ENCODE measurements around the gene CCDC12. TPM values are rescaled to one million over a fixed set of nuclear protein-coding genes. Genes with fewer than 3 reads are reported as not detected.

Gene CCDC12
- 68.7 and 69.1 TPM in 2 replicates for total RNA-seq

DNA sequence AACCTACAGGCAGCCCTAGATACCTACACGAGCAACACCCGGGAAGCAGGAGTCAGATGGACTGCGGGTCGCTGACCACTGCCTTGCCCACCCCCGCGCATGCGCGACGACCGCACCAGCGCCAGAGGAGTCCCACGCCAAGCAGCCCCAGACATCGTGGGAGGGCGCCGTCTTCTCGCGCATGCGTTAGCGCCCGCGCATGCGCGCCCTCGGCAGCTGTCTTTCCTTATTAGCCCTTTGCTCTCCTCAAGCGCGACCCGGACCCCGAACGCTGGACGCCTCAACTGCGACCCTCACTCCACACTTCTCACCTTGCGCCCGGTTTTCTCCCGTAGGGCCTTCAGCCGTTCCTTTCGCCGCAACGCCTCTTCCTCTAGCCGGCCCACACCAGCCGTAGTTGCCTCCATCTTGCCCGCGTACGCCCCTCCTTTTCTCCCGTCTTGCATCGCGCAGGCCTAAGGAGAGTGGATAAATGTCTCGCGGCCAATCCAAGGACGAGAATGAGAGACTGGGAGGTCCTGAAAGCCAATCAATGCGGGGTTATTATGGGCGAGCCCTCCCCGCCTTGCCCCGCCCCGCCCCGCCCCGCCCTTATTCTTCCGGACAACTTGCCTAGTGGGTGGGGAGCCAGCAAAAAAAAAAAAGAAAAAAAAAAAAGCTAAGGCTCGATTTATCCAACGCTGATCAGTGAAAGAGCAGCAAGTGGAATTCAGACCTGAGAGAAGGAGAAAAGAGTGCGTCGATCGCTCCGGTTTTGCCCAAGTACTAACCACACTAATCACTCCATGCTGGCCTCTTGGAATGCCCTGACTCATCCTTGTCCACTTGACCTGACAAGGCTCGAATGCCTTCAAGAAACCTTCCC lies at the start of gene CCDC12:
TSS of gene CCDC12 (minus strand) at position 420 of the 865 bp plus-strand sequence. CDS start at position 407, 13 bp downstream.
- Mint-ChIP-seq H3K4me3 (peak within 1 kb of the TSS; percentile 97), H3K27me3 (ENCODE audit: insufficient read depth) (no peaks in the 10 kb centered on the region), H3K4me1 (ENCODE audit: low read depth) (peaks cover 52% of the 10 kb centered on the region), H3K36me3 (ENCODE audit: low read depth) (peaks cover 15% of the 10 kb centered on the region), H3K9me3 (no peaks in the 10 kb centered on the region), H3K27ac (peak within 1 kb of the TSS; percentile 100)
- DNase-seq (ENCODE audit: low spot score), result peak; percentile 93
- intact Hi-C loops (cut with micrococcal nuclease), result loop anchor here (1.0 to 10.0 kb wide), 10 partner anchors 17 to 1282 kb away; partner anchors contain the start of genes CDC25A, KIF9, KLHL18 and SMARCC1

DNA sequence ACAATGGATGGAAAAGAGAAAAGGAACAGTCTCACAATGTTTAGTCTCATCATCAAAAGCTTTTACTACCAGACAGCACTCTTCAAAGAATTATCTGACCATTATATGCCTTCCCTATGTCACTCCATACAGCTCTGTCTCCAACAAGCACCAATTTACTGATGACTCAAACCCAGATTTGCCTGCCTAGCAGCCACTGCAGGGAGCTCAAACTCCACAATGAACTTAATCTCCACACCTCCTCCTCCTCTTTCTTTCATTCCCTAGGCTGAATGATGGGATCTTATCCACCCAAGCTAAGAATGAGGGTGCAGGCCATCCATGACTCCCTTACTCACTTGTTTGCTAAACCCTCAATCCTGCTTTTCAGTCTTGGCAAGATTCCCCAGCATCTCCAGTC lies 48.4 kb upstream of the CCDC12 start:
- intact Hi-C loops (cut with micrococcal nuclease), result no loop called here
- Mint-ChIP-seq H3K36me3 (ENCODE audit: low read depth) (peaks cover 7% of the 10 kb centered on the region), H3K9me3 (no peaks in the 10 kb centered on the region), H3K27ac (no peak overlapping the region), H3K4me1 (ENCODE audit: low read depth) (peaks cover 23% of the 10 kb centered on the region), H3K27me3 (ENCODE audit: insufficient read depth) (no peaks in the 10 kb centered on the region), H3K4me3 (no peak overlapping the region)
- no peak for DNase-seq (ENCODE audit: low spot score)

DNA sequence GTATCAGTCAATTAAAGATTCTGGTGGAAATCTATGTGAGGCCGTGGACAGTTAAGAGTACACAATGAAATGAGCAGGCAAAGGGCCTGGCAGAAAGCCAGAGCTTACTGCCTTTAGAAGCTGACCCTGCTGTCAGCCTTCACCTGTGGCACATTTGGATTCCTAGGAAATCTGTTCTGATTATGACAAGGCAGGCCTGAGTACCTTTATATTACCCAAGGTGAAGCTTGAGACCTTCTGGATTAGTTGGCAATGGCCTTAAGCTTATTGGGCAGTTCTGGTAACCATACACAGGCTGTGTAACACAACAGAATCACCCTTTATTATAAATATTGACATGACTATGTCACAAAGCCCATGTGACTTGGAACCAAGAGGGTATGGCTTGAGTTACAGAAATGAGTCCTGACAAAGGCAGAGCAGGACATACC lies 46.1 kb upstream of the CCDC12 start:
- Mint-ChIP-seq H3K27me3 (ENCODE audit: insufficient read depth) (no peaks in the 10 kb centered on the region), H3K27ac (no peak overlapping the region), H3K4me3 (no peak overlapping the region), H3K36me3 (ENCODE audit: low read depth) (peaks cover 17% of the 10 kb centered on the region), H3K9me3 (no peaks in the 10 kb centered on the region), H3K4me1 (ENCODE audit: low read depth) (peaks cover 45% of the 10 kb centered on the region)
- intact Hi-C loops (cut with micrococcal nuclease), result no loop called here
- DNase-seq (ENCODE audit: low spot score), result no peak

DNA sequence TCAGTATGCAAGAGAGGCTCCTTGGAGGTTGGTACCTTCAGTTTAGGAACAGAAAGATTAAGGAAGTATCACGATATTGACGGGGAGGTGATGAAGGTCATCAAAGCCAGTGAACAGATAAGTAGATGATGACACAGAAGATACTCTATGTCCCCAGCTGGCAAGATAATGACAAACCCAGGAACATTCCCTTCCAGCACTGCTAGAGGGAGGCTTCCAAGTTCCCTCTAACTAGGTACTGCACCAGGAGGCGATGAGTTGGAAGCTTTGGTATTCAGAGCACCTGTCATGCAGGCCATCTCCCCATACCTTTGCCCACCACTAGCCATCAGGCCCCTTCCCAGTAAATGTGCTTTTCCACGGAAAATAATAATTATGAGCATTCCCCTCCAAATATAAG lies 43.8 kb upstream of the CCDC12 start:
- H3K27me3 Mint-ChIP-seq (ENCODE audit: insufficient read depth), result no peaks in the 10 kb centered on the region
- no peaks in the 10 kb centered on the region for H3K9me3 Mint-ChIP-seq
- no peak overlapping the region for H3K4me3 Mint-ChIP-seq
- intact Hi-C loops (cut with micrococcal nuclease), result no loop called here
- peaks cover 26% of the 10 kb centered on the region for H3K36me3 Mint-ChIP-seq (ENCODE audit: low read depth)
- peak overlapping the region; percentile 87 for H3K27ac Mint-ChIP-seq
- peaks cover 57% of the 10 kb centered on the region for H3K4me1 Mint-ChIP-seq (ENCODE audit: low read depth)
- DNase-seq (ENCODE audit: low spot score), result no peak

DNA sequence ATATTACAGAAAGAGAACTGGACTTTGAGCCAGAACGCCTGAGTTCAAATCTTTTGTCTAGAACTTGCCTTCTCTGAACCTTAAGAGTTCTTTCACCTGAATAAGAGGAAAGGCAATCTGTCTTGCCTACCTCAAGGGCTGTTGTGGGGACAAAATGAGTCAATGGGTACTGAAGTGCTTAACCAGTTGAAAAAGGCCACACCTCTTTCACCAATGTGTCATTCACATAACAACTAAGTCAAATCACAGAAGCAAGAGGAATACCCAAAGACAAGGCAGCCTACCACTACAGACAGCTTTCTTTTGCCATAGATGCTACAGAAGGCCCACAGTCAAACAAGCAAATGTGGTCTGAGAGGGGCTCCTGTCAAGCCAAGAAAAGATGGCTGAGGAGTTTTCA lies 42.7 kb upstream of the CCDC12 start:
- peak overlapping the region; percentile 72 for H3K27ac Mint-ChIP-seq
- H3K9me3 Mint-ChIP-seq, result no peaks in the 10 kb centered on the region
- H3K4me1 Mint-ChIP-seq (ENCODE audit: low read depth), result peaks cover 54% of the 10 kb centered on the region
- peak; percentile 50 for DNase-seq (ENCODE audit: low spot score)
- intact Hi-C loops (cut with micrococcal nuclease), result loop anchor here (1.0 to 5.0 kb wide), 8 partner anchors 12 to 305 kb away; partner anchors contain the start of genes KIF9, KLHL18, NBEAL2 and SETD2
- no peaks in the 10 kb centered on the region for H3K27me3 Mint-ChIP-seq (ENCODE audit: insufficient read depth)
- peaks cover 30% of the 10 kb centered on the region for H3K36me3 Mint-ChIP-seq (ENCODE audit: low read depth)
- H3K4me3 Mint-ChIP-seq, result peak overlapping the region; percentile 24

GRCh38 chr3:47018269-47018611 lies 41.7 kb upstream of the CCDC12 start:
- no peaks in the 10 kb centered on the region for H3K27me3 Mint-ChIP-seq (ENCODE audit: insufficient read depth)
- no peak overlapping the region for H3K4me3 Mint-ChIP-seq
- intact Hi-C loops (cut with micrococcal nuclease), result loop anchor here (2.0 to 5.0 kb wide), 4 partner anchors 31 to 264 kb away; partner anchors contain the start of genes KIF9, KLHL18 and SETD2
- H3K4me1 Mint-ChIP-seq (ENCODE audit: low read depth), result peaks cover 57% of the 10 kb centered on the region
- no peak overlapping the region for H3K27ac Mint-ChIP-seq
- no peaks in the 10 kb centered on the region for H3K9me3 Mint-ChIP-seq
- DNase-seq (ENCODE audit: low spot score), result no peak
- H3K36me3 Mint-ChIP-seq (ENCODE audit: low read depth), result peaks cover 35% of the 10 kb centered on the region

GRCh38 chr3:47017504-47018268 lies 41.1 kb upstream of the CCDC12 start:
- no peaks in the 10 kb centered on the region for H3K9me3 Mint-ChIP-seq
- no peaks in the 10 kb centered on the region for H3K27me3 Mint-ChIP-seq (ENCODE audit: insufficient read depth)
- H3K27ac Mint-ChIP-seq, result peak overlapping the region; percentile 87
- no peak for DNase-seq (ENCODE audit: low spot score)
- intact Hi-C loops (cut with micrococcal nuclease), result loop anchor here (1.0 to 5.0 kb wide), 5 partner anchors 8 to 265 kb away; partner anchors contain the start of genes KIF9, KLHL18 and SETD2
- H3K36me3 Mint-ChIP-seq (ENCODE audit: low read depth), result peaks cover 37% of the 10 kb centered on the region
- H3K4me3 Mint-ChIP-seq, result no peak overlapping the region
- peaks cover 57% of the 10 kb centered on the region for H3K4me1 Mint-ChIP-seq (ENCODE audit: low read depth)

DNA sequence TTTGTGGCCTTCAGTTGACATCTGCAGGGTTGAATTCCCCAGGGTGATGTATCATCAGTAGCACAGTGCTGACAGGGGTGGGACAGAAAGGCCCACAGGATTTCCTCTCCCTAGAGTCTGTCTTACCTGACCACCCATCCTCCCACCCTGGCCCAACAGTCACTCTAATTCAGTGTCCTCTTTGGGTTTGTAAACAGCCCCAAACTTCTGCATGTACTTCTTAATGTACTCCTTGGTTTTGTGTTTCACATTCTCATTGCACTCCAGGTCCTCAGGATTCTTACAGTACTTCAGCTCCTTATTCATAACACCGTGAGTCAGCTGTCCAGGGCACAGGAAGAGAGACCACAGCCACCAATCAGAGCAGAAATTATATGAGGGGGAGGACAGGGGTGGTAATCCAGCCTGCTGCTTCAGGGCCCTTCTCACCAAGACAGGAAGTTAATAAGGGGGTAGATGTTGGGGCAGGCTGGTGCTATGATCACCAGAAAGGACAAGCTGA lies 40.4 kb upstream of the CCDC12 start:
- Mint-ChIP-seq H3K4me3 (peak overlapping the region; percentile 59), H3K27me3 (ENCODE audit: insufficient read depth) (no peaks in the 10 kb centered on the region), H3K27ac (peak overlapping the region; percentile 87), H3K9me3 (no peaks in the 10 kb centered on the region), H3K4me1 (ENCODE audit: low read depth) (peaks cover 57% of the 10 kb centered on the region), H3K36me3 (ENCODE audit: low read depth) (peaks cover 39% of the 10 kb centered on the region)
- intact Hi-C loops (cut with micrococcal nuclease), result loop anchor here (1.0 to 5.0 kb wide), 2 partner anchors 8 to 265 kb away; partner anchors contain the start of genes KIF9 and KLHL18
- DNase-seq (ENCODE audit: low spot score), result no peak

GRCh38 chr3:47016086-47016933 lies 39.8 kb upstream of the CCDC12 start:
- Mint-ChIP-seq H3K4me1 (ENCODE audit: low read depth) (peaks cover 64% of the 10 kb centered on the region), H3K4me3 (no peak overlapping the region), H3K27me3 (ENCODE audit: insufficient read depth) (no peaks in the 10 kb centered on the region), H3K9me3 (no peaks in the 10 kb centered on the region), H3K36me3 (ENCODE audit: low read depth) (peaks cover 39% of the 10 kb centered on the region), H3K27ac (peak overlapping the region; percentile 87)
- intact Hi-C loops (cut with micrococcal nuclease), result loop anchor here (5.0 kb wide), 1 partner anchor 266 kb away; the partner anchor contains the start of genes KIF9 and KLHL18
- DNase-seq (ENCODE audit: low spot score), result no peak

DNA sequence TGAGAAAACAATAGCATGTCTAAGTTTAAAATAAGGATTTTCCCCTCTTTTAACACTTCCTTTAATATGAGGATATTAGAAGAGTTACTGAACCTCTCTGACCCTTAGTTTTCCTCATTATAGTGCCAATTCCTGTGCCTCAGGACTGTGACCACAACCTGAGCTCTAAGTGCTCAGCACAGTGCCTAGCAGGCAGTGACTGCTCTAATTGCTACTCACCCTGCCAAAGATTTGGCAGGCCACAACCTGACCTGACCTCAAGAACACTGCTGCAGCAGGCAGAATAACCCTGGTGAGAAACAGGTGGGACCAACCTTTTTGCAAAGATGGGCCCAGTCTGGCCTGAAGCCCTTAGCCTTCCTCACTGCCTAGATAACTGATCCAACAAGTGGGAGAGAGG lies 38.6 kb upstream of the CCDC12 start:
- peaks cover 64% of the 10 kb centered on the region for H3K4me1 Mint-ChIP-seq (ENCODE audit: low read depth)
- intact Hi-C loops (cut with micrococcal nuclease), result loop anchor here (5.0 kb wide), 1 partner anchor 267 kb away; the partner anchor contains the start of genes KIF9 and KLHL18
- H3K4me3 Mint-ChIP-seq, result no peak overlapping the region
- no peaks in the 10 kb centered on the region for H3K27me3 Mint-ChIP-seq (ENCODE audit: insufficient read depth)
- no peak for DNase-seq (ENCODE audit: low spot score)
- H3K9me3 Mint-ChIP-seq, result no peaks in the 10 kb centered on the region
- H3K27ac Mint-ChIP-seq, result no peak overlapping the region
- H3K36me3 Mint-ChIP-seq (ENCODE audit: low read depth), result peaks cover 40% of the 10 kb centered on the region

DNA sequence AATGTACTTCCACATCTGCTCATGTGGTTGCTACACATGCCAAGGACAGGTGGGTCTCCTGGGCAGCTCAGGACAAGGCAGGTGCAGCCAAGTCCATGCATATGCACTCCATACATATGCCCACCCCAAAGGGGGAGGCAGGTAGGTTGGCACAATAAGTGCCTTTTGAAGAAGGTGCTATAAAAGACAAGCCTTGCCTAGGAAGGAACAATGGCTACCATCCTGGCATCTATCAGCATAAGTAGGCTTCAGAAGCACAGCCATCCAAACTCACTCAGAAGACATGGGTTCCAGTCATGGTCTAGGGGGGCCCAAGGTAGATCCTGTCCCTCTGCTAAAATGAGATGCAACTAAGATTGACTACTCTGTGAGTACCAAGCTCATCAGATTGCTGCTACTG lies 37.5 kb upstream of the CCDC12 start:
- Mint-ChIP-seq H3K4me1 (ENCODE audit: low read depth) (peaks cover 53% of the 10 kb centered on the region), H3K9me3 (no peaks in the 10 kb centered on the region), H3K27me3 (ENCODE audit: insufficient read depth) (no peaks in the 10 kb centered on the region), H3K4me3 (no peak overlapping the region), H3K36me3 (ENCODE audit: low read depth) (peaks cover 36% of the 10 kb centered on the region), H3K27ac (no peak overlapping the region)
- intact Hi-C loops (cut with micrococcal nuclease), result no loop called here
- DNase-seq (ENCODE audit: low spot score), result no peak

- Mint-ChIP-seq H3K4me3 (no peak overlapping the region), H3K27me3 (ENCODE audit: insufficient read depth) (no peaks in the 10 kb centered on the region), H3K9me3 (no peaks in the 10 kb centered on the region), H3K27ac (no peak overlapping the region), H3K36me3 (ENCODE audit: low read depth) (peaks cover 30% of the 10 kb centered on the region), H3K4me1 (ENCODE audit: low read depth) (peaks cover 45% of the 10 kb centered on the region)
- DNase-seq (ENCODE audit: low spot score), result no peak
- intact Hi-C loops (cut with micrococcal nuclease), result no loop called here
Observed at GRCh38 chr3:47013231-47013630, 36.7 kb upstream of the CCDC12 start.
